ENCODE data around the gene HSPB9. TPM values are rescaled to one million over a fixed set of nuclear protein-coding genes. Genes with fewer than 3 reads are reported as not detected.

The HSPB9 gene
- total RNA-seq, 4 donors from 2014 or later = not detected

DNA sequence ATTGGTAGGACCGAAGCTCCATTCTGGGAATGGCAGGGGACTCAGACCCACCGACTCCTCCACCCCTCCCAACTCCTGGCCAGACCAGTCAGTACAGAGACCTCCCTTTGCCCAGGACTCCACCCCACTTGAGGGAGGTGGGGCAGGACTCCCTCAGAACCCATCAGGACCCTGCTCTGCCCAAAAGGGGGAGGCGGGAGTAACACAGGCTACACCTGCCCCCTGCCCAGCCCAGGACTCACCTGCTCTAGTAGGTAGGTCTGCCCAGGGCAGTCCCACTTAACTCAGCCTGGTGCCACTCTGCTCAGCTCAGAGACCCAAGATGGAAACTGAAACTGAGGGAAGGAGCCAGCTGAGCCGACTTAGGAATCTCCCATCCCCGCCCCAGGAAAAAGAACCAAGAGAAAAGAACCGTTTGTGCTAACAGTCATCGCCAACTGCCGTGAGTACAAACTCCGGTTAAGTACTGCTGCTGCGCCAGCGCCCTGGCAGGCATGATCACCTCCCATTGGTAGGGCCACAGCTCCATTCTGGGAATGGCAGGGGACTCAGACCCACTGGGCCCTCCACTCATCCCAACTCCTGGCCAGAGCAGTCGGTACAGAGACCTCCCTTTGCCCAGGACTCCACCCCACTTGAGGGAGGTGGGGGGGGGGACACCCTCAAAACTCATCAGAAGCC, 10.6 kb upstream of the HSPB9 start:
- TF ChIP-seq, protein P1, sequence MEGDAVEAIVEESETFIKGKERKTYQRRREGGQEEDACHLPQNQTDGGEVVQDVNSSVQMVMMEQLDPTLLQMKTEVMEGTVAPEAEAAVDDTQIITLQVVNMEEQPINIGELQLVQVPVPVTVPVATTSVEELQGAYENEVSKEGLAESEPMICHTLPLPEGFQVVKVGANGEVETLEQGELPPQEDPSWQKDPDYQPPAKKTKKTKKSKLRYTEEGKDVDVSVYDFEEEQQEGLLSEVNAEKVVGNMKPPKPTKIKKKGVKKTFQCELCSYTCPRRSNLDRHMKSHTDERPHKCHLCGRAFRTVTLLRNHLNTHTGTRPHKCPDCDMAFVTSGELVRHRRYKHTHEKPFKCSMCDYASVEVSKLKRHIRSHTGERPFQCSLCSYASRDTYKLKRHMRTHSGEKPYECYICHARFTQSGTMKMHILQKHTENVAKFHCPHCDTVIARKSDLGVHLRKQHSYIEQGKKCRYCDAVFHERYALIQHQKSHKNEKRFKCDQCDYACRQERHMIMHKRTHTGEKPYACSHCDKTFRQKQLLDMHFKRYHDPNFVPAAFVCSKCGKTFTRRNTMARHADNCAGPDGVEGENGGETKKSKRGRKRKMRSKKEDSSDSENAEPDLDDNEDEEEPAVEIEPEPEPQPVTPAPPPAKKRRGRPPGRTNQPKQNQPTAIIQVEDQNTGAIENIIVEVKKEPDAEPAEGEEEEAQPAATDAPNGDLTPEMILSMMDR (IDR thresholded peaks at IDR 0.05; ENCODE audit: low read depth) = no peak

DNA sequence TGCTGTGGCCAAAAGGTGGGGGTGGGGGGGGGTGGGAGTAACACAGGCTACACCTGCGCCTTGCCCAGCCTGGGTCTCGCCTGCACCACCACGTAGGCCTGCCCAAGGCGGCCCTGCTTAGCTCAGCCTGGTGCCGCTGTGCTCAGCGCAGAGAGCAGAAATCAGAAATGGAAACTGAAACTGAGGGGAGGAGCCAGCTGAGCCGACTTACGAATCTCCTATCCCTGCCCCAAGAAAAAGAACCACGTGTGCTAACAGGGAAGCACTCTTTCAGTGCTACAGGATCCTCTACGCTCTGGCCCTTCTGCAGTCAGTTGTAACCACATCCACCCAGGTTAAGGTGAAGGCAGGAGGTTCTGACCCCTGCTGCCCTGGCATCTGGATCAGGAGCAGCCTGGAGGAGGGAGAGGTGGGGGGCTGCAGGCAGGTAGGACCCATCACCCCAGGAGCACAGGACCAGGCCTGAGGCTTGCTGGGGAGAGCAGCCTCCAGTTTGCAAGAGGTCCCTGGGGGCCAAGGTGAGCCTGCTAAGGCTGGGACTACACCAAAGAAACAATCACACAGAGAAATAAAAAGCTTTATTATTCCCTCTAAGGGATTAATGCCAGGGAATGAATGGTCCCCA, 9.9 kb upstream of the HSPB9 start, which contains the start of gene DHX58:
Gene DHX58, minus strand, starts transcription at position 163 of the 625 bp plus-strand sequence. CDS start 822 bp downstream, outside the sequence.
- TF ChIP-seq, protein P1 (IDR thresholded peaks at IDR 0.05; ENCODE audit: low read depth) = no peak

DNA sequence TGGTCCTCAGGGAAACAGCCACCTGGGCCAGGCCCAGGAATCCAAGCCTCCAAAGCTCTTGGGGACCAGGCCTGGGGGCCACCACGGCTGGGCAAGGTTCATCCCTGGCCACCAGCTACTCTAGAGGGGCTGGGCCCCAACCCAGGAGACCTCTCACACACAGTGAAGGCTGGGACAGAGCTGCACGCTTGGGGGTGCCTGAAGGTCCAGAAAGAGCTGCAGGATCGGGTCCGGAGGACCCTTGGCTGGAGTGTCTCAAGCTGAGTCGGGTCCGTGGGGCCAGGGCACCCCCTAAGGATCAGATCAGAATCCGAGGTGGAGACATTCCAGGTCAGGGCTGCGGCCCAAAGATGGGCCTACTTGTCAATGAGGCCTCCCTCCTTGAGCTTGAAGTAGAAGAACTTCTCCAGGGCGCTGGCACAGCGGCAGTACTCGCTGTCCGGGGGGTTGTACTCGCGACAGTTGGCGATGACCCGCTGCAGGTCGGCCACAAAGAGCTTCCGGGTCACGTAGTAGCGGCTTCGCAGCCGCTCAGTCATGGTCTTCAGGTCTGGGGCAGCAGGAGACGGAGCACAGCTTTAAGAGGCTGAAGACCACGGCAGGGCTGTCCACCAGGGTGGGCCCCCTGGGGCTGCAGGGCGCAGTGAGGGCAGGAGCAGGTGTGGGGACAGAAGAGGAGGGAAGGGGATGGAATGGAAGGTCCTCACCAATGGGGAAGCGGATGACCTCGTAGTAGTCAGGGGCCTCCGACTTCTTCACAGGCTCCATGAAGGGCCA, 9.1 kb upstream of the HSPB9 start:
- TF ChIP-seq, protein P1 (IDR thresholded peaks at IDR 0.05; ENCODE audit: low read depth) = no peak

DNA sequence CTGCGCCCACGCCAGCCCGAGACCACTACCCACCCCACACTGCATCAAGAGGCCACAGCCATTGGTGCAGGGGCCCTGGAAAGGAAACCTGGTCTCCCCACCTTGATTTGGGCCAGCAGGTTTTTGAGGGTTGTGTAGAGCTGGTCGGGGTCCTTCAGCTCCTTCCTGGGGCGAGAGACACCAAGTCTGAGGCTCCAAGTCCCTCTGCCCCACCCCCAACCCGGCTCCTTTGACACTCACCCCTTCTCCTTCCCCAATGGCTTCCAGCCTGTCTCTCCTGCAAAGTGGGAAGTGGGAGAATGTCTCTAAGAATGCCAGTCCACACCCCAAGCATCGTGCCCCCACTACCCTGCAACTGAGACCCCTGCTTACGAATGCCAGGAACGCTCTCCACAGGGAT, 8.5 kb upstream of the HSPB9 start:
- TF ChIP-seq, protein P1 (IDR thresholded peaks at IDR 0.05; ENCODE audit: low read depth) = no peak

DNA sequence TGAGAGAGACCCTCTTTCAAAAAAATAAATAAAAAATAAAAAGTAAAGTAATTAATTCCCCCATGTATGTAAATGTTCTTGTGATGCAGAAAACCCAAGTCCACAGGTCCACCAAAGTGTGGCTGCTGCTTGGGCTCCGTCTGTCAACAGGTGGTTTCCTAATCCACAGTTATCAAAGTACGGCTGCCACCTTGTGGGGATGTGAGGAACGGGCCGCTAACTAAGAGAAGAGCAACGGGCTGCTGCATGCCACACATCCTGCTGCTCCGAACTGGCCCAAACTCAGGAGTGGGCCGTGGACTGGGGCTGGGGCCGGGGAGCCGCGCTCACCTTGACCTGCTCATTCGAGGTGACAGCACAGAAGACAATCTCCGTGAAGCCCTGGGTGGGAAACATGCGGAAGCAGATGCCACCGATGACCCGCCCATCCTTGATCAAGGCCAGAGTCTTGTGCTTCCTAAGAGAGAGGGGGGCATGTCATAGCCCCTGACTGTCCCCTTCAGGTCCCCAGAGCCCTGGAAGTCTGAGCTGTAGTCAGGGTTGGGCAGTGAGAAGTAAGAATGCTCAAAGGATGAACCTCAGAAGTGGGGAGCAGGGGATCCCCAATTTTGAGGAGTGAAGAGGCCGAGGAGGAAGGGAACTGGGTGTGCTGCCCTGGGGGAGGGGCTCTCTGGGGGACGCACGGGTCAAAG, 5.8 kb upstream of the HSPB9 start:
- TF ChIP-seq, protein P1 (IDR thresholded peaks at IDR 0.05; ENCODE audit: low read depth) = no peak

DNA sequence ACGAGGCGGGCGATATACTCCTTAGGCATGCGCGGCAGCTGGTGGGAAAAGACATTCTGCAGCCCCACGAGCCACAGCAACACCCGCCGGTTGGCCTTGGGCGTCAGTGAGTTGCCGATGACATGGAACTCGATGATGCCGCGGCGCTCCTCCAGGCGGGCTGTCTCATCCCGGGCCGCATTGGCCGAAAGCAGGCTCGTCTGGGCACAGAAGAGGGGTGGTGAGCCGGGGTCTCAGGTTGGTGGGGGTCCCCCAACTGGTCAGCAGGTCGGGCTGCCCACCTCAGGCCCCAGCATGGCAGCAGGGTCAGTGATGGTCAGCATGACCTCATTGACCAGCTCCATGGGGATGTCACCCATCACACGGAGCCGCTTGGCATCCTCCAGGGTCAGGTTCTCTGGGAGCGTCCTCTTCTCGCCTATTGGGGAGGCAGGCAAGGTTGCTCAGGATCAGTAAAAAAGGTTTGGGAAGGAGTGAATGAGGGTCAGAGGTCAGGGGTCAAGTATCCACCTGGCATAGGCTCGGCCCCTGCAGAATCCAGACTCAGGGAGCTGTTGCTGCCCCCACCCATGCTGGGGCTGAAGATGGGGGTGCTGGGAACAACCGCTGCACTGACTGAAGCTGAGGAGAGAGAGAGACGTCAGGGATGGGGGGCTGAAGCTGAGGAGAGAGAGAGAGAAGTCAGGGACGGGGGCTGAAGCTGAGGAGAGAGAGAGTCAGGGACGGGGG, 5.0 kb upstream of the HSPB9 start:
- TF ChIP-seq, protein P1 (IDR thresholded peaks at IDR 0.05; ENCODE audit: low read depth) = no peak

Data from subcutaneous adipose tissue (tissue), 4 donors.